ENCODE data around the gene EVA1C. TPM values are rescaled to one million over a fixed set of nuclear protein-coding genes. Genes with fewer than 3 reads are reported as not detected.

EVA1C gene
- total RNA-seq, 3 donors from 2014 or later = 13.7 to 27.8 (median 15.3) TPM

DNA sequence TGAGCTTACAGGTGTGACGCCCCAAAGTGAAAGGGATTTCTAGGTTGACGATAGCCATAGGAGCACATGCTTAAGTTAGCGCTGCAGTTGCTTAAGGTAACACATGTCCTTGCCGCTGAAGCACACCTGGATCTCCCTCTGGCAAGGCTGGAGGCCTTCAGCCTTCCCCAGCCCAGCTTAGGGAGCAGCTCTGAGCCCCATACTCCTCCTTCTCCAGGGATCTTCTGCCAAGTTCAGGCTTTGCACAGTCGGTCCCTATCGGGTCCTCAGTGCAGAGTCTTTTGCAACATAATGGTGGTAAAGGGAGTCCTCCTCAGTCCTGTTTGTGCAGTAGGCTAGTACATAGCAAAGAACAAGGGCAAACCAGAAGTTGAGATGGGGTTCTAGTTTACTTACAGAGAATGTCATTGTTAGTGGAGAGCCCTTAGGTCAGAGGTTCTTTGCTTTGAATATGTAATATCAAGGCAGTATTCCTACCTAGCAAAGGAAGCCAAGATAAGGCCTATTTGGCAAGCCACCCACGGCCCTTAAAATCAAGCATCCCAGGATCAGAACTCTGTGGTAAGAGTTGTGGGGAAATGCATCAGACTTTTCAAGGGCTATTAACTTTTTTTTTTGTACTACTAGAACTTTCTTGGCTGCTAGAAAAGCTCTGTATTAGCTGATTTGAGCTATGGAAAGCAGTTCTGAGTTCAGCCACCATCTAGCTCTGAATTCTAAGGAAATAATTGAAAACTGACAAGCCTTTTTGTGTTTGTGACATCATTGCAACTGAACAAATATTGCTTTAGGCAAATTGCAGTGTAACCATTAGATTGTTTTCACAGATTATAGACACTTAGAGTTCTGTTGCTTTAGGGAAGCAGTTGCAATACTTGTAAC is 1.4 kb downstream of the EVA1C start:
- Histone ChIP-seq H3K9me3 (no peaks in the 10 kb centered on the region), H3K4me3 (no peak overlapping the region), H3K4me1 (ENCODE audit: low read depth) (peaks cover 21% of the 10 kb centered on the region), H3K36me3 (ENCODE audit: low read depth) (no peaks in the 10 kb centered on the region)
- TF ChIP-seq CTCF (IDR thresholded peaks at IDR 0.05) = no peak
- ATAC-seq (peak; percentile 5), DNase-seq (peak in 2 of 3 donors; percentile 42 to 45)
- intact Hi-C loops (cut with DNase I, micrococcal nuclease) = loop anchor here in 1 of 2 donors (10.0 kb wide), 2 partner anchors 161 to 191 kb away; no protein-coding TSS in a partner anchor

GRCh38 chr21:32414579-32415358 is 2.3 kb downstream of the EVA1C start:
- Histone ChIP-seq H3K4me3 (no peak overlapping the region), H3K4me1 (ENCODE audit: low read depth) (peaks cover 21% of the 10 kb centered on the region), H3K36me3 (ENCODE audit: low read depth) (no peaks in the 10 kb centered on the region), H3K9me3 (no peaks in the 10 kb centered on the region)
- DNase-seq (no peak), ATAC-seq (no peak)
- intact Hi-C loops (cut with DNase I, micrococcal nuclease) = loop anchor here in 1 of 2 donors (10.0 kb wide), 2 partner anchors 160 to 190 kb away; no protein-coding TSS in a partner anchor
- peak; percentile 5 for TF ChIP-seq CTCF (IDR thresholded peaks at IDR 0.05)

DNA sequence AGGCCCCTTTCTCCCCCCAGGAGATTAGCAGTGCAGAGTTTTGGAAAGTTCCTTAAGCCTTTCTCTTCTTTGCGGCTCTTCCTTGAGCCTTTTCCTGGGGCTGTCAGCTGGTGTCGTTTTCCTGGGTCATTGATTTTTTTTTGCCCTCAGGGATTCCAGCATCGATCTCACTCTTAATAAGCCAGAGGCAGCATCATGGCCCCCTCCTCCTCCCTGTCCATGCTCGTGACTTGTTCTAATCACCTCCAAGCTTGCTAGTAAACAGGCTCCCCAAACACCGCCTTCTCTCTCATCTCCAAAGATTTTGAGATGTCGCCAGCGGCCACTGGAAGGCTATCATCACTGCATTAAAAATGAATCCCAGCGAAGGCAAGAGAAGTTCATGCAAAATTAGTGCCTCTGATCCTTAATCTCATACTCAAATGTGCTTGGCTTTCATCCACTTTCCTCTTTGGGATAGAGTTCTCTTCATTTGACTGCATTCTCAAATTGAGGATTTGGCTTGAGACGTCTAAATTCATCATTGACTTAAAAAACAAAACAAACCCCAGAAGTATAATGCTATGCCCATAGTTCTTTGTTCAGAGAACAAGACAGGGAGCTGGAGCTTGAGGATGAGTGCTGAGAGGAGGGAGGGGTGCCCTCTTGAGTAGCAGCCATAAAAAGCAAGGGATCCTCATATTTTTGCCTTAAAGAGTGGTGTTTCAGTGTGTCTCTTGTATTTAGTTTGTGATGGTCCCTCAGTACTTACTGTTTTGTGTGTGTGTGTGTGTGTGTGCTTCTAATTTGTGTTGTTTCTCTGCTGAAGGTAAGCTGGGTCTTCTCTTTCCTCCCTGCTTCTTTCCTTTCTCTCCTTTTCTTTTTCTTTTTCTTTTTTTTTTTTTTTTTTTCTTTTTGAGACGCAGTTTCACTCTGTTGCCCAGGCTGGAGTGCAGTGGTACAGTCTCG is 3.2 kb downstream of the EVA1C start:
- intact Hi-C loops (cut with DNase I, micrococcal nuclease) = loop anchor here in 1 of 2 donors (10.0 kb wide), 2 partner anchors 159 to 189 kb away; no protein-coding TSS in a partner anchor
- DNase-seq (no peak), ATAC-seq (no peak)
- peaks cover 21% of the 10 kb centered on the region for H3K4me1 ChIP-seq (ENCODE audit: low read depth)
- no peaks in the 10 kb centered on the region for H3K36me3 ChIP-seq (ENCODE audit: low read depth)
- no peaks in the 10 kb centered on the region for H3K9me3 ChIP-seq
- no peak overlapping the region for H3K4me3 ChIP-seq
- no peak for TF ChIP-seq CTCF (IDR thresholded peaks at IDR 0.05)

DNA sequence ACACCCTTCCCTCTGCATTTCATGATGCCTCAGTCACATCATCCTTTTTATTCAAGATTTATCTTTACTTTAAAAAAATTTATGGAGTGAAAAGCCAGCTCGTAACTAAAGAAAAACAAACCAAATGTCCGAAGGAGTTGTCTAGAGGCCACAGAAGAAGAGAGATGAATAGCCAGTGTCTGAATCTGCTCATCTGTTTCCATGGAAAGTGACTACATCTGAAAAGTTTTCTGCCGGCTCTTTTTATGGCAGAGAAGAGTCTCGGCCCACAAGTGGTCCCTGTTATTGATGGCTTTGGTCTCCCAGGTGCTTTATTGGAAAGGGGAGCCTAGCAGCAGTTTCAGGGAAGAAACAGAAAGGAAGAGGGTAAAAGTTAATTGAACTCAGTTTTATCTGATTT is 5.6 kb downstream of the EVA1C start:
- no peak for TF ChIP-seq CTCF (IDR thresholded peaks at IDR 0.05)
- peaks cover 11% of the 10 kb centered on the region for H3K4me1 ChIP-seq (ENCODE audit: low read depth)
- intact Hi-C loops (cut with DNase I, micrococcal nuclease) = loop anchor here in 1 of 2 donors (10.0 kb wide), 2 partner anchors 157 to 187 kb away; no protein-coding TSS in a partner anchor
- no peaks in the 10 kb centered on the region for H3K36me3 ChIP-seq (ENCODE audit: low read depth)
- ATAC-seq (no peak), DNase-seq (no peak)
- H3K9me3 ChIP-seq = no peaks in the 10 kb centered on the region
- no peak overlapping the region for H3K4me3 ChIP-seq

DNA sequence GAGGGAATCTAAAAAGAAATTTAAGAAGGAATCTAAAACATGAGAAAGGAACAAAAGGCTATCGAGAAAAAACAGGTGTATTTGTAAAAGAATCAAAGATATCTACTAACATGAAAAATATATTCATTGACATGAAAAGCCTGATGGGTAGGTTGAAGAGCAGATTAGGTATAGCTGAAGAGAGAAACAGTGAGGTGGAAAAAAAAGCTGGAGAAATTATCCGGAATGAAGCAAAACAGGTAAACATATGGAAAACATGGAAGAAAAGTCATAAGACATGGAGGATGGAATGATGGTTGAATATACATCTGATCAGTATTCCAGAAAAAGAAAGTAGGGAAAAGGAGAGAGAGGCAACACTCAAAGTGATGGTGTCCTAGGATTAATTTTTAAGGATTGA is 9.6 kb downstream of the EVA1C start:
- no peak for ATAC-seq
- H3K4me3 ChIP-seq = no peak overlapping the region
- intact Hi-C loops (cut with DNase I, micrococcal nuclease) = no loop called here
- H3K9me3 ChIP-seq = no peaks in the 10 kb centered on the region
- DNase-seq = no peak
- H3K36me3 ChIP-seq (ENCODE audit: low read depth) = no peaks in the 10 kb centered on the region
- TF ChIP-seq CTCF (IDR thresholded peaks at IDR 0.05) = no peak
- H3K4me1 ChIP-seq (ENCODE audit: low read depth) = no peaks in the 10 kb centered on the region

Measured in mucosa of descending colon (tissue), 3 donors.